K562 (cell line): ENCODE results near the gene TSPAN14. TPM values are rescaled to one million over a fixed set of nuclear protein-coding genes. Genes with fewer than 3 reads are reported as not detected.

Source experiments
- ARNT ChIP-seq, 2 experiments: fragments of 450-650 bp; IDR thresholded peaks; 2 replicates each; pipeline ENCODE4 v1.6.1; 2016; ENCODE audit warnings: mild to moderate bottlenecking in 1 of 2
- ATF4 ChIP-seq: fragments of 450-650 bp; formaldehyde crosslinking; IDR thresholded peaks from 2 replicates; pipeline ENCODE4 v1.4.0; 2022; ENCODE audit warnings: mild to moderate bottlenecking, moderate library complexity
- ATF7 ChIP-seq: fragments of 450-650 bp; IDR thresholded peaks from 2 replicates; pipeline ENCODE4 v1.7.1; 2014; ENCODE audit warnings: mild to moderate bottlenecking, moderate library complexity
- CTBP1 ChIP-seq: fragments of 450-650 bp; IDR thresholded peaks from 2 replicates; pipeline ENCODE4 v1.6.1; 2016; ENCODE audit warnings: borderline replicate concordance
- DACH1 ChIP-seq: fragments of 450-650 bp; IDR thresholded peaks from 2 replicates; pipeline ENCODE4 v1.6.1; 2018; ENCODE audit not compliant: partially characterized antibody
- FOXA3 ChIP-seq, 2 experiments: fragments of 450-650 bp in 1 of 2; sonication (generic) in 1 of 2; formaldehyde crosslinking; IDR thresholded peaks in 1 of 2; conservative IDR thresholded peaks in 1 of 2; 2 replicates each; pipeline versions ENCODE4 v1.4.0 to v1.8.0; 2020 to 2022; ENCODE audit warnings: mild to moderate bottlenecking in 2 of 2, missing genetic modification reagents in 1 of 2
- HOMEZ ChIP-seq: fragments of 250-450 bp; sonication (Bioruptor Pico); IDR thresholded peaks from 2 replicates; pipeline ENCODE4 v1.4.0; 2020; ENCODE audit warnings: mild to moderate bottlenecking, moderate library complexity
- IRF2 ChIP-seq: sonication (generic); formaldehyde crosslinking; IDR thresholded peaks from 2 replicates; pipeline ENCODE4 v1.8.1; 2022; ENCODE audit warnings: mild to moderate bottlenecking, missing genetic modification reagents
- KLF16 ChIP-seq: IDR thresholded peaks from 2 replicates; pipeline ENCODE4 v1.6.1; 2016; ENCODE audit warnings: antibody characterized with exemption
- NEUROD1 ChIP-seq: fragments of 150-350 bp; IDR thresholded peaks from 2 replicates; pipeline ENCODE4 v1.6.1; 2014; ENCODE audit warnings: borderline replicate concordance, low read length, low read depth; ENCODE audit not compliant: partially characterized antibody
- POLR2AphosphoS2 ChIP-seq: IDR thresholded peaks from 2 replicates; pipeline ENCODE4 v1.6.1; 2012; ENCODE audit warnings: low read length, improper control_type of control experiment
- SMARCA4 ChIP-seq: fragments of 450-650 bp; IDR thresholded peaks from 2 replicates; pipeline ENCODE4 v1.6.1; 2016
- TSC22D4 ChIP-seq: fragments of 450-650 bp; IDR thresholded peaks from 2 replicates; pipeline ENCODE4 v1.6.1; 2016; ENCODE audit warnings: missing genetic modification characterization, missing biosample characterization, control low read depth
- ZBTB17 ChIP-seq: fragments of 450-650 bp; formaldehyde crosslinking; IDR thresholded peaks from 2 replicates; pipeline ENCODE4 v1.4.0; 2020; ENCODE audit warnings: mild to moderate bottlenecking
- ZNF431 ChIP-seq: sonication (generic); formaldehyde crosslinking; IDR thresholded peaks from 2 replicates; pipeline ENCODE4 v1.8.0; 2022; ENCODE audit warnings: mild to moderate bottlenecking, missing genetic modification reagents
- polyA plus RNA-seq, 8 experiments: library from polyadenylated mRNA; depleted of rRNA in 4 of 8; stranded (reverse) in 5 of 8; unstranded in 3 of 8; fragments of >200 nt; fragmentation: Nextera tagmentation in 2 of 8; fragmentation: Illumina TruSeq in 1 of 8; extraction: Ambion mirVana in 2 of 8; extraction: Trizol in 1 of 8; gene quantifications; 2 replicates each; pipeline versions ENCODE4 v1.2.1 to v1.2.3, GENCODE V29; 2011 to 2014; ENCODE audit warnings: inconsistent platforms in 1 of 8, missing spikeins in 1 of 8
- total RNA-seq, 7 experiments: library from RNA; depleted of rRNA in 6 of 7; stranded (reverse); fragments of >200 nt in 6 of 7; fragmentation: Illumina TruSeq in 2 of 7; extraction: Trizol in 2 of 7; gene quantifications; 2 replicates each; pipeline versions ENCODE4 v1.2.1 to v1.2.3, GENCODE V29; 2011 to 2021; ENCODE audit warnings: low replicate concordance in 1 of 7
- TF ChIP-seq, protein P1 (sequence below): sonication (generic); formaldehyde crosslinking; IDR thresholded peaks from 2 replicates; pipeline ENCODE4 v1.8.0; 2022; ENCODE audit warnings: mild to moderate bottlenecking, missing genetic modification reagents, borderline replicate concordance
- TF ChIP-seq, protein P2 (sequence below): fragments of 450-650 bp; conservative IDR thresholded peaks from 2 replicates; pipeline ENCODE4 v1.6.1; 2016; ENCODE audit warnings: missing genetic modification characterization, low read depth, mild to moderate bottlenecking, control low read depth, missing compliant biosample characterization
- TF ChIP-seq, protein P3 (sequence below): fragments of 250-450 bp; sonication (Bioruptor Pico); IDR thresholded peaks from 2 replicates; pipeline ENCODE4 v1.5.0; 2021

Gene TSPAN14
- total and polyA plus RNA-seq, 9 of the 15 experiments (the other 6 are each of a cell fraction or from before 2014, with no cell fraction given) = 5.8 to 92.9 (median 23.3) TPM

DNA sequence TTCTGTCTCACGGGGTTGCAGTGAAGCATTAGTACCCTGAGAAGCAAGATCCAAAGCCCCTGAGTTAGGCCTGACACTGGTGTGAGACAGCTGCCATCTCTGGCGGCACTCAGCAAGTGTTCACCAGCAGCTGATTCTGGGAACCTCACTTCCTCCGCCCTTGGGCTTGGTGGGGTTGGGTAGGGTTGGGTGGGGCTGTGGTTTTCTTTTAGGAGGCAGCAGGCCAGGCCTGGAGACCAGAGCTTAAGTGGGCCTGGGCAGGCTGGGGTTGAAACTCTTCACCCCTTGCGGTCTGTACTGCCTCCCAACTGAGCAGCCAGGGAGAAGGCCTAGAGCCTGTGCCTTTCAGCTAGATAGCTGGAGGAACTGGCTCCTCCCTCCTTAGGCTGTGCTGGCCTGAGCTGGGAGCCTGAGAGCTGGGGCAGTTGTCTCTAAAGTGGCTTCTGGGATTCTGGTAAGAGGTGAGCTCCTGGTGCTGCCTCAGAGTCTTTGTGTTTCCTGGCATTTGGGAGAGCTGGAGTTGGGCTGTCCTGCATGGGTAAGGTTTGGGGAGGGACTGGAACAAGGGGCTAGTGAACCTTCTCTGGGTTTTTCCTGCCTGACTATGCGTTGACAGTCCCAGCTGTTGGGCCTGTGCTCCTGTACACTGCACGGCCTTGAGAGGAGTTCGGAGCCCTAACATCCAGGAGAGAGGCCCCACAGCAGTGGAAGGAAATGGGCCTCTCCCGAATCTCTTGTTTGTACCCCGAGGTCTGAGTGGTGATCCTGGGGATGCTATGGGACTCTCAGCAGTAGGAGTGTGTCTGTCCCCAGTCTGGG, 5.1 kb downstream of the TSPAN14 start (continued):
- TF ChIP-seq TSC22D4 (tag) (no peak), HOMEZ (no peak), ZNF431 (CRISPR knock-in tag) (no peak), SMARCA4 (0 out of 2 replicates have a peak, but pooled peaks have one; percentile 50), NEUROD1 (no peak), KLF16 (no peak), POLR2AphosphoS2 (no peak), DACH1 (peak; percentile 85), ARNT (IDR thresholded peaks at IDR 0.05) (no peak; a peak in 1 of 4 replicates), IRF2 (CRISPR knock-in tag) (no peak), FOXA3 (CRISPR knock-in tag; conservative IDR thresholded peaks at IDR 0.05 in 1 of 2, IDR thresholded peaks at IDR 0.05 in 1 of 2) (0 out of 4 replicates have a peak, but pooled peaks of 1 of the 2 experiments have one; percentile 11), ZBTB17 (CRISPR knock-in tag) (no peak), CTBP1 (peak; percentile 81), ATF4 (CRISPR knock-in tag) (no peak), ATF7 (peak; percentile 36; the same call in 1 of the 2 replicates)
- TF ChIP-seq, protein P1, sequence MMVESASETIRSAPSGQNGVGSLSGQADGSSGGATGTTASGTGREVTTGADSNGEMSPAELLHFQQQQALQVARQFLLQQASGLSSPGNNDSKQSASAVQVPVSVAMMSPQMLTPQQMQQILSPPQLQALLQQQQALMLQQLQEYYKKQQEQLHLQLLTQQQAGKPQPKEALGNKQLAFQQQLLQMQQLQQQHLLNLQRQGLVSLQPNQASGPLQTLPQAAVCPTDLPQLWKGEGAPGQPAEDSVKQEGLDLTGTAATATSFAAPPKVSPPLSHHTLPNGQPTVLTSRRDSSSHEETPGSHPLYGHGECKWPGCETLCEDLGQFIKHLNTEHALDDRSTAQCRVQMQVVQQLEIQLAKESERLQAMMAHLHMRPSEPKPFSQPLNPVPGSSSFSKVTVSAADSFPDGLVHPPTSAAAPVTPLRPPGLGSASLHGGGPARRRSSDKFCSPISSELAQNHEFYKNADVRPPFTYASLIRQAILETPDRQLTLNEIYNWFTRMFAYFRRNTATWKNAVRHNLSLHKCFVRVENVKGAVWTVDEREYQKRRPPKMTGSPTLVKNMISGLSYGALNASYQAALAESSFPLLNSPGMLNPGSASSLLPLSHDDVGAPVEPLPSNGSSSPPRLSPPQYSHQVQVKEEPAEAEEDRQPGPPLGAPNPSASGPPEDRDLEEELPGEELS (CRISPR knock-in tag) = no peak
- TF ChIP-seq, protein P2, sequence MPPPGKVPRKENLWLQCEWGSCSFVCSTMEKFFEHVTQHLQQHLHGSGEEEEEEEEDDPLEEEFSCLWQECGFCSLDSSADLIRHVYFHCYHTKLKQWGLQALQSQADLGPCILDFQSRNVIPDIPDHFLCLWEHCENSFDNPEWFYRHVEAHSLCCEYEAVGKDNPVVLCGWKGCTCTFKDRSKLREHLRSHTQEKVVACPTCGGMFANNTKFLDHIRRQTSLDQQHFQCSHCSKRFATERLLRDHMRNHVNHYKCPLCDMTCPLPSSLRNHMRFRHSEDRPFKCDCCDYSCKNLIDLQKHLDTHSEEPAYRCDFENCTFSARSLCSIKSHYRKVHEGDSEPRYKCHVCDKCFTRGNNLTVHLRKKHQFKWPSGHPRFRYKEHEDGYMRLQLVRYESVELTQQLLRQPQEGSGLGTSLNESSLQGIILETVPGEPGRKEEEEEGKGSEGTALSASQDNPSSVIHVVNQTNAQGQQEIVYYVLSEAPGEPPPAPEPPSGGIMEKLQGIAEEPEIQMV = no peak
- TF ChIP-seq, protein P3, sequence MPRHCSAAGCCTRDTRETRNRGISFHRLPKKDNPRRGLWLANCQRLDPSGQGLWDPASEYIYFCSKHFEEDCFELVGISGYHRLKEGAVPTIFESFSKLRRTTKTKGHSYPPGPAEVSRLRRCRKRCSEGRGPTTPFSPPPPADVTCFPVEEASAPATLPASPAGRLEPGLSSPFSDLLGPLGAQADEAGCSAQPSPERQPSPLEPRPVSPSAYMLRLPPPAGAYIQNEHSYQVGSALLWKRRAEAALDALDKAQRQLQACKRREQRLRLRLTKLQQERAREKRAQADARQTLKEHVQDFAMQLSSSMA = no peak
